Mesodermal cell (in vitro differentiated cells): ENCODE results near the gene OPCML.

Experiments
- H3K27ac ChIP-seq: 2 replicates; pipeline ENCODE4 v1.7.0; 2013; ENCODE audit warnings: mild to moderate bottlenecking, low read depth, low read length, moderate library complexity; ENCODE audit not compliant: severe bottlenecking
- H3K36me3 ChIP-seq: 2 replicates; pipeline ENCODE4 v1.7.1; 2013; ENCODE audit warnings: mild to moderate bottlenecking, low read length, moderate library complexity; ENCODE audit not compliant: control insufficient read depth, insufficient read depth
- H3K4me1 ChIP-seq: one replicate; pipeline ENCODE4 v1.7.1; 2013; ENCODE audit warnings: mild to moderate bottlenecking, low read length; ENCODE audit not compliant: insufficient read depth, control insufficient read depth, poor library complexity, severe bottlenecking
- H3K4me3 ChIP-seq: 2 replicates; pipeline ENCODE4 v1.7.0; 2013; ENCODE audit warnings: low read length, control low read depth, mild to moderate bottlenecking; ENCODE audit not compliant: insufficient read depth, poor library complexity, severe bottlenecking; ENCODE audit errors: extremely low read depth
- H3K9me3 ChIP-seq: 2 replicates; pipeline ENCODE4 v1.7.1; 2013; ENCODE audit warnings: mild to moderate bottlenecking, low read length, moderate library complexity; ENCODE audit not compliant: control insufficient read depth
- WGBS, 2 experiments: methylation state at CpG; one replicate each; pipeline ENCODE4 v1.1.5; 2013; ENCODE audit warnings: missing lambda C conversion rate in 2 of 2; ENCODE audit not compliant: insufficient coverage in 2 of 2; 5-methylcytosine and 5-hydroxymethylcytosine counted together

Gene OPCML

GRCh38 chr11:132639986-132640385 lies 892.3 kb downstream of the OPCML start:
- Histone ChIP-seq H3K4me3 (no peak overlapping the region), H3K9me3 (no peaks in the 10 kb centered on the region), H3K36me3 (no peaks in the 10 kb centered on the region), H3K27ac (no peak overlapping the region), H3K4me1 (no peaks in the 10 kb centered on the region)
- 68% methylated on average over 3 of the region's 6 CpGs; no CpG with 5 or more reads in 1 of the 2 experiments for WGBS, 2 experiments

- H3K36me3 ChIP-seq, result no peaks in the 10 kb centered on the region
- H3K4me3 ChIP-seq, result no peak overlapping the region
- H3K27ac ChIP-seq, result no peak overlapping the region
- WGBS, 2 experiments, result 90 to 100% methylated on average over 1 of the region's 3 CpGs
- no peaks in the 10 kb centered on the region for H3K9me3 ChIP-seq
- H3K4me1 ChIP-seq, result no peaks in the 10 kb centered on the region
These were observed 892.9 kb downstream of the OPCML start for GRCh38 chr11:132639403-132639802.

- Histone ChIP-seq H3K9me3 (no peaks in the 10 kb centered on the region), H3K4me3 (no peak overlapping the region), H3K4me1 (peaks cover 5% of the 10 kb centered on the region), H3K27ac (no peak overlapping the region), H3K36me3 (no peaks in the 10 kb centered on the region)
- no CpG with 5 or more reads among the region's 1 CpG for WGBS, 2 experiments
These were observed 893.9 kb downstream of the OPCML start for GRCh38 chr11:132638423-132638822.

- no peak overlapping the region for H3K27ac ChIP-seq
- H3K36me3 ChIP-seq, result no peaks in the 10 kb centered on the region
- peaks cover 13% of the 10 kb centered on the region for H3K4me1 ChIP-seq
- H3K4me3 ChIP-seq, result no peak overlapping the region
- H3K9me3 ChIP-seq, result no peaks in the 10 kb centered on the region
- WGBS, 2 experiments, result 97 to 100% methylated on average over 2 to 3 of the region's 4 CpGs
These were observed 895.8 kb downstream of the OPCML start for GRCh38 chr11:132636523-132636922.

- WGBS, 2 experiments, result 88 to 90% methylated on average over 2 to 4 of the region's 9 CpGs
- H3K36me3 ChIP-seq, result no peaks in the 10 kb centered on the region
- peaks cover 13% of the 10 kb centered on the region for H3K4me1 ChIP-seq
- no peak overlapping the region for H3K4me3 ChIP-seq
- no peaks in the 10 kb centered on the region for H3K9me3 ChIP-seq
- H3K27ac ChIP-seq, result no peak overlapping the region
These were observed 899.6 kb downstream of the OPCML start for GRCh38 chr11:132632641-132633124.

GRCh38 chr11:132631989-132632388 lies 900.3 kb downstream of the OPCML start:
- H3K4me3 ChIP-seq, result no peak overlapping the region
- H3K9me3 ChIP-seq, result no peaks in the 10 kb centered on the region
- H3K27ac ChIP-seq, result no peak overlapping the region
- 95 to 100% methylated on average over 2 of the region's 4 CpGs for WGBS, 2 experiments
- peaks cover 13% of the 10 kb centered on the region for H3K4me1 ChIP-seq
- no peaks in the 10 kb centered on the region for H3K36me3 ChIP-seq

GRCh38 chr11:132627981-132628380 lies 904.3 kb downstream of the OPCML start:
- no peaks in the 10 kb centered on the region for H3K9me3 ChIP-seq
- 85 to 100% methylated on average over 3 of the region's 3 CpGs for WGBS, 2 experiments
- H3K4me3 ChIP-seq, result no peak overlapping the region
- no peak overlapping the region for H3K27ac ChIP-seq
- H3K4me1 ChIP-seq, result peaks cover 4% of the 10 kb centered on the region
- no peaks in the 10 kb centered on the region for H3K36me3 ChIP-seq

- WGBS, 2 experiments, result no CpG with 5 or more reads among the region's 2 CpGs
- no peak overlapping the region for H3K27ac ChIP-seq
- no peaks in the 10 kb centered on the region for H3K36me3 ChIP-seq
- no peaks in the 10 kb centered on the region for H3K4me1 ChIP-seq
- no peaks in the 10 kb centered on the region for H3K9me3 ChIP-seq
- H3K4me3 ChIP-seq, result no peak overlapping the region
These were observed 905.9 kb downstream of the OPCML start for GRCh38 chr11:132626446-132626845.

GRCh38 chr11:132623511-132623910 lies 908.8 kb downstream of the OPCML start:
- no peak overlapping the region for H3K4me3 ChIP-seq
- H3K36me3 ChIP-seq, result no peaks in the 10 kb centered on the region
- WGBS, 2 experiments, result no CpG with 5 or more reads among the region's 4 CpGs
- no peaks in the 10 kb centered on the region for H3K4me1 ChIP-seq
- no peaks in the 10 kb centered on the region for H3K9me3 ChIP-seq
- no peak overlapping the region for H3K27ac ChIP-seq

GRCh38 chr11:132621976-132622580 lies 910.2 kb downstream of the OPCML start:
- Histone ChIP-seq H3K9me3 (no peaks in the 10 kb centered on the region), H3K4me1 (no peaks in the 10 kb centered on the region), H3K27ac (no peak overlapping the region), H3K4me3 (no peak overlapping the region), H3K36me3 (no peaks in the 10 kb centered on the region)
- WGBS, 2 experiments, result 73 to 75% methylated on average over 6 of the region's 6 CpGs

GRCh38 chr11:132620423-132620822 lies 911.9 kb downstream of the OPCML start:
- Histone ChIP-seq H3K9me3 (no peaks in the 10 kb centered on the region), H3K4me3 (no peak overlapping the region), H3K36me3 (no peaks in the 10 kb centered on the region), H3K27ac (no peak overlapping the region), H3K4me1 (no peaks in the 10 kb centered on the region)
- WGBS, 2 experiments, result 91 to 100% methylated on average over 1 to 2 of the region's 2 CpGs
